ENCODE results near the gene SUDS3.

DNA sequence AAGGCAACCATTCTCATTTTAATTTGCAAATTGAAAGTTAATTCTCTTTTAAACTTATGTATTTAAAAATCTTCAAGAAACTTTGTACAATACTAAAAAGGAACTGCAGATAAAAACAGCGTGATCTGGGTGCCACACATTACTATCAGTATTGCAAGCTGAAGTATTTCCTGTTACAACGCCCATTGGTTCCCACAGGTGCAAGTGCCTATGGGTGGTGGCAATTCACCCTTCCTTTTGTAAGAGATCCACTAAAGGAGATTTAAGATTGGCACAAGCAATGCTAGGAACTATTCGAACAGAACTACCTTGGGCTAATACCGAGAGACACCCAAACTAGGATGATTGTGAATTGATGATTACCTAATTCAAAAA, 16.8 kb upstream of the SUDS3 start:
- TF ChIP-seq POLR2AphosphoS5 (IDR thresholded peaks at IDR 0.05; ENCODE audit: low read length) (no peak), RCOR1 (conservative IDR thresholded peaks at IDR 0.05; ENCODE audit: low read depth, low read length) (no peak), CTCF (IDR thresholded peaks at IDR 0.05 in 2 of 3, conservative IDR thresholded peaks at IDR 0.05 in 1 of 3; ENCODE audit: control insufficient read depth in 2 of 3, extremely low read depth in 1 of 3, insufficient read depth in 1 of 3, low read depth in 3 of 3, low read length in 3 of 3) (no peak), EZH2 (IDR thresholded peaks at IDR 0.05; ENCODE audit: borderline replicate concordance, control insufficient read depth, low read depth, low read length) (no peak), KAT2A (conservative IDR thresholded peaks at IDR 0.05; ENCODE audit: control insufficient read depth, low read depth, low read length) (no peak), BCL3 (IDR thresholded peaks at IDR 0.05; ENCODE audit: borderline replicate concordance, insufficient read depth, low read depth, low read length, poor library complexity, severe bottlenecking) (no peak), ZNF24 (IDR thresholded peaks at IDR 0.05) (no peak), POLR2A (IDR thresholded peaks at IDR 0.05; ENCODE audit: low read depth, low read length) (no peak), ESRRA (IDR thresholded peaks at IDR 0.05; ENCODE audit: low read length) (no peak), MAX (IDR thresholded peaks at IDR 0.05; ENCODE audit: low read depth, low read length) (no peak), NR2C2 (IDR thresholded peaks at IDR 0.05; ENCODE audit: borderline replicate concordance, control insufficient read depth, insufficient read length, low read depth) (no peak), CHD2 (IDR thresholded peaks at IDR 0.05; ENCODE audit: borderline replicate concordance, low read depth, low read length) (no peak)
- TF ChIP-seq, protein P1, sequence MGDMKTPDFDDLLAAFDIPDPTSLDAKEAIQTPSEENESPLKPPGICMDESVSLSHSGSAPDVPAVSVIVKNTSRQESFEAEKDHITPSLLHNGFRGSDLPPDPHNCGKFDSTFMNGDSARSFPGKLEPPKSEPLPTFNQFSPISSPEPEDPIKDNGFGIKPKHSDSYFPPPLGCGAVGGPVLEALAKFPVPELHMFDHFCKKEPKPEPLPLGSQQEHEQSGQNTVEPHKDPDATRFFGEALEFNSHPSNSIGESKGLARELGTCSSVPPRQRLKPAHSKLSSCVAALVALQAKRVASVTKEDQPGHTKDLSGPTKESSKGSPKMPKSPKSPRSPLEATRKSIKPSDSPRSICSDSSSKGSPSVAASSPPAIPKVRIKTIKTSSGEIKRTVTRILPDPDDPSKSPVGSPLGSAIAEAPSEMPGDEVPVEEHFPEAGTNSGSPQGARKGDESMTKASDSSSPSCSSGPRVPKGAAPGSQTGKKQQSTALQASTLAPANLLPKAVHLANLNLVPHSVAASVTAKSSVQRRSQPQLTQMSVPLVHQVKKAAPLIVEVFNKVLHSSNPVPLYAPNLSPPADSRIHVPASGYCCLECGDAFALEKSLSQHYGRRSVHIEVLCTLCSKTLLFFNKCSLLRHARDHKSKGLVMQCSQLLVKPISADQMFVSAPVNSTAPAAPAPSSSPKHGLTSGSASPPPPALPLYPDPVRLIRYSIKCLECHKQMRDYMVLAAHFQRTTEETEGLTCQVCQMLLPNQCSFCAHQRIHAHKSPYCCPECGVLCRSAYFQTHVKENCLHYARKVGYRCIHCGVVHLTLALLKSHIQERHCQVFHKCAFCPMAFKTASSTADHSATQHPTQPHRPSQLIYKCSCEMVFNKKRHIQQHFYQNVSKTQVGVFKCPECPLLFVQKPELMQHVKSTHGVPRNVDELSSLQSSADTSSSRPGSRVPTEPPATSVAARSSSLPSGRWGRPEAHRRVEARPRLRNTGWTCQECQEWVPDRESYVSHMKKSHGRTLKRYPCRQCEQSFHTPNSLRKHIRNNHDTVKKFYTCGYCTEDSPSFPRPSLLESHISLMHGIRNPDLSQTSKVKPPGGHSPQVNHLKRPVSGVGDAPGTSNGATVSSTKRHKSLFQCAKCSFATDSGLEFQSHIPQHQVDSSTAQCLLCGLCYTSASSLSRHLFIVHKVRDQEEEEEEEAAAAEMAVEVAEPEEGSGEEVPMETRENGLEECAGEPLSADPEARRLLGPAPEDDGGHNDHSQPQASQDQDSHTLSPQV (IDR thresholded peaks at IDR 0.05): no peak
